Calu3 (cell line): ENCODE data around the gene WHRN. TPM values are rescaled to one million over a fixed set of nuclear protein-coding genes. Genes with fewer than 3 reads are reported as not detected.

ENCODE experiments used
- BruUV-seq: library from RNA; stranded (reverse); fragments of 400-500 nt; replicated peaks from 2 replicates; lab custom pipeline; 2021; lab: Mats Ljungman, UMichigan
- CTCF ChIA-PET: fragments of 300-600 bp; sonication (Branson Sonifier 250); formaldehyde crosslinking; loops from one replicate; lab custom pipeline; 2022; ENCODE audit warnings: antibody characterized with exemption; lab: Charles Lee
- DNase-seq: peaks from one replicate; pipeline ENCODE4 v3.0.0; 2022
- H3K27ac Mint-ChIP-seq: one replicate; pipeline ENCODE4 v1.8.0; 2022; ENCODE audit warnings: mixed read lengths; ENCODE audit not compliant: unreplicated experiment
- H3K27me3 Mint-ChIP-seq: one replicate; pipeline ENCODE4 v1.8.0; 2022; ENCODE audit warnings: mixed read lengths; ENCODE audit not compliant: unreplicated experiment
- H3K36me3 Mint-ChIP-seq: one replicate; pipeline ENCODE4 v1.8.0; 2022; ENCODE audit warnings: mild to moderate bottlenecking, moderate library complexity, mixed read lengths; ENCODE audit not compliant: insufficient read depth, unreplicated experiment
- H3K4me1 Mint-ChIP-seq: one replicate; pipeline ENCODE4 v1.8.0; 2022; ENCODE audit warnings: mild to moderate bottlenecking, low read depth, mixed read lengths; ENCODE audit not compliant: unreplicated experiment
- H3K4me3 Mint-ChIP-seq: one replicate; pipeline ENCODE4 v1.8.0; 2022; ENCODE audit warnings: mild to moderate bottlenecking, low read depth, moderate library complexity, mixed read lengths; ENCODE audit not compliant: unreplicated experiment
- H3K9me3 Mint-ChIP-seq: one replicate; pipeline ENCODE4 v1.8.0; 2022; ENCODE audit warnings: low read depth, mixed read lengths; ENCODE audit not compliant: unreplicated experiment
- intact Hi-C: fragments of 100-400 bp; cut with micrococcal nuclease; formaldehyde crosslinking; loops from one replicate; pipeline ENCODE4 v1.10.0; 2022; ENCODE audit not compliant: unreplicated experiment
- total RNA-seq: library from RNA; stranded (reverse); gene quantifications from 2 replicates; pipeline ENCODE4 v1.2.3, GENCODE V29; 2022
- TF ChIP-seq, protein P1 (sequence below): fragments of 200-600 bp; IDR thresholded peaks from one replicate; pipeline ENCODE4 v1.8.0; 2022; ENCODE audit warnings: antibody characterized with exemption; ENCODE audit not compliant: unreplicated experiment

Gene WHRN
- total RNA-seq, 1 experiment from 2014 or later, result 4.9 TPM

DNA sequence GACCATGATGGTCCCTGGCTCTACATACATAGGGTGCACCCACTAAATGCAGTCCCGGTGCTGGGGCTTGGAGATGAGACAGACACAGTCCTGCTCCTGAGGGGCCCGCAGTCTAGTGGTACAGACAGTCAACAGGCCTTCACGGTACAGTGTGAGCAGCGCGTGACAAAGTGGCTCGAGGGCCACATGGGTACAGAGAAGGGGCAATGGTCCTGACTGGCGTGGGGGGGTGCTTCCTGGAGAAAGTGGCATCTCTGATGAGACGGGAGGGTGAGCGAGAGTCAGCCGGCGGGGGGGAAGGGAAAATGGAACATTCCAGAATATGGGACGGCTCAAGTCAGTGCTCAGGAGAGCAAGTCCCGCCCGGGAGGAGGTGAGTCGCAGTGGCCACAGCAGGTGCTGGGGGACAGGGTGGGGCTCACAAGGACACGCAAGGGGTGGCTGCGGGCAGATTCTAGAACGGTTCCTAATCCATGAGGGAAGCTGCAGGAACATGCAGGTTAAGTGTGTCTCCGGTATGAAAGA, 38.0 kb downstream of the WHRN start:
- Mint-ChIP-seq H3K27ac (no peak overlapping the region), H3K4me3 (no peak overlapping the region), H3K4me1 (no peaks in the 10 kb centered on the region), H3K36me3 (no peaks in the 10 kb centered on the region), H3K27me3 (no peaks in the 10 kb centered on the region), H3K9me3 (no peaks in the 10 kb centered on the region)
- no peak for DNase-seq
- TF ChIP-seq, protein P1, sequence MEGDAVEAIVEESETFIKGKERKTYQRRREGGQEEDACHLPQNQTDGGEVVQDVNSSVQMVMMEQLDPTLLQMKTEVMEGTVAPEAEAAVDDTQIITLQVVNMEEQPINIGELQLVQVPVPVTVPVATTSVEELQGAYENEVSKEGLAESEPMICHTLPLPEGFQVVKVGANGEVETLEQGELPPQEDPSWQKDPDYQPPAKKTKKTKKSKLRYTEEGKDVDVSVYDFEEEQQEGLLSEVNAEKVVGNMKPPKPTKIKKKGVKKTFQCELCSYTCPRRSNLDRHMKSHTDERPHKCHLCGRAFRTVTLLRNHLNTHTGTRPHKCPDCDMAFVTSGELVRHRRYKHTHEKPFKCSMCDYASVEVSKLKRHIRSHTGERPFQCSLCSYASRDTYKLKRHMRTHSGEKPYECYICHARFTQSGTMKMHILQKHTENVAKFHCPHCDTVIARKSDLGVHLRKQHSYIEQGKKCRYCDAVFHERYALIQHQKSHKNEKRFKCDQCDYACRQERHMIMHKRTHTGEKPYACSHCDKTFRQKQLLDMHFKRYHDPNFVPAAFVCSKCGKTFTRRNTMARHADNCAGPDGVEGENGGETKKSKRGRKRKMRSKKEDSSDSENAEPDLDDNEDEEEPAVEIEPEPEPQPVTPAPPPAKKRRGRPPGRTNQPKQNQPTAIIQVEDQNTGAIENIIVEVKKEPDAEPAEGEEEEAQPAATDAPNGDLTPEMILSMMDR, result no peak
- no TSS peak for BruUV-seq
- intact Hi-C loops, result no loop called here
- CTCF ChIA-PET, result no interaction called here

GRCh38 chr9:114465906-114466900, 39.1 kb downstream of the WHRN start:
- CTCF ChIA-PET, result no interaction called here
- H3K27me3 Mint-ChIP-seq, result no peaks in the 10 kb centered on the region
- TF ChIP-seq, protein P1, result no peak
- no TSS peak for BruUV-seq
- no peaks in the 10 kb centered on the region for H3K36me3 Mint-ChIP-seq
- H3K4me3 Mint-ChIP-seq, result no peak overlapping the region
- no peak overlapping the region for H3K27ac Mint-ChIP-seq
- no peak for DNase-seq
- intact Hi-C loops, result no loop called here
- no peaks in the 10 kb centered on the region for H3K4me1 Mint-ChIP-seq
- no peaks in the 10 kb centered on the region for H3K9me3 Mint-ChIP-seq

DNA sequence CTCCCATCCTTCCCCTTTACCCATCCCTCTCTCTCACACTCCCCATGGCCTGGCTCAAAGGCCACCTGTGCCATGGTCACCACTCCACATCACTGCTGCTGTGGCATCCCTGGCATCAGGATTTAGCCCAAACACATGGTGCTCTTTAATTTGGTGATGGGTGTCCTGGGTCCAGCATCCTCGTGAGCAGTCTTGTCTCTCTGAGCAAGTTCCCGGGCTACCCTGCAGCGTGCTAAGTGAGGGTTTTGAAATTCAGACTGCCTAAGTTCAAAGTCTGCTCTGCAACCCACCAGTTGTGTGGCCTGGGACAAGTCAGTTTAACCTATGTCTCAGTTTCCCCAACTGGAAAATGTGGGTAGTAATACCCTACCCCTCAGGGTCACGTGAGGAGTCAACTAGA, 39.9 kb downstream of the WHRN start:
- DNase-seq, result no peak
- Mint-ChIP-seq H3K4me1 (no peaks in the 10 kb centered on the region), H3K27me3 (no peaks in the 10 kb centered on the region), H3K36me3 (no peaks in the 10 kb centered on the region), H3K9me3 (no peaks in the 10 kb centered on the region), H3K27ac (no peak overlapping the region), H3K4me3 (no peak overlapping the region)
- no TSS peak for BruUV-seq
- intact Hi-C loops, result no loop called here
- TF ChIP-seq, protein P1, result no peak
- CTCF ChIA-PET, result no interaction called here

DNA sequence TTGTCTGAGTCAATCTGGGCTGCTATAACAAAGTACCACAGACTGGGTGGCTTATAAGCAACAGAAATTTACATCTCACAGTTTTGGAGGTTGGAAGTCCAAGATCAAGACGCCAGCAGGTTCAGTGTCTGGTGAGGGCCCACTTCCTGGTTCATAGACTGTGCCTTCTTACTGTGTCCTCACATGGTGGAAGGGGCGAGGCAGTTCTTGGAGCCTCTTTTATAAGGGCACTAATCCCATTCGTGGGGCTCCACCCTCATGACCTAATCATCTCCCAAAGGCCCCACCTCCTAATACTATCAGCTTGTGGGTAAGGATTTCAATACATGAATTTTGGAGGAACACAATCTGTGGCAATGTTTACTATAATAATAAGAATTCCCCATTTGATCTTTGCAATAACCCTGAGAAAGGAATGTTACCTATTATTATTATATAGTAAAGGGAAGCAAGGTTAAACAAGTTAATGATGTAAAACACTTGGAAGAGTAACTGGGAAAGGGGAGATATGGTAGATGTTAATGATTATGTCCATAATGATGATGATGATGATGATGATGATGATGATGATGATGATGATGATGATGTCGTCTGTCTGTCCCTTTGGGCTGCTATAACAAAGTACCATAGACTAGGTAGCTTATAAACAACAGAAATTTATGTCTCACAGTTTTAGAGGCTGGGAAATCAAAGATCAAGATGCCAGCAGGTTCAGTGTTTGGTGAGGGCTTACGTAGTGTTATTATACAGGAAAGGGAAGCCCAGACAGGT, 40.8 kb downstream of the WHRN start:
- DNase-seq, result no peak
- Mint-ChIP-seq H3K9me3 (no peaks in the 10 kb centered on the region), H3K27ac (no peak overlapping the region), H3K4me3 (no peak overlapping the region), H3K27me3 (no peaks in the 10 kb centered on the region), H3K4me1 (no peaks in the 10 kb centered on the region), H3K36me3 (no peaks in the 10 kb centered on the region)
- intact Hi-C loops, result no loop called here
- CTCF ChIA-PET, result no interaction called here
- no TSS peak for BruUV-seq
- TF ChIP-seq, protein P1, result no peak
